CD14-positive monocyte (primary cell): Measurements from ENCODE around the gene PIK3AP1. TPM values are rescaled to one million over a fixed set of nuclear protein-coding genes. Genes with fewer than 3 reads are reported as not detected.
A peak's percentile ranks its signal among the peaks of the same experiment; 100 is the strongest.

ENCODE experiments used
- DNase-seq, 3 donors: peaks; one replicate each; pipeline ENCODE4 v3.0.0-alpha.2; 2011 to 2022
- H2AFZ ChIP-seq: 2 replicates; pipeline ENCODE4 v1.6.0; 2012; ENCODE audit warnings: mild to moderate bottlenecking, low read depth, low read length, inconsistent platforms; ENCODE audit not compliant: insufficient read depth, poor library complexity, severe bottlenecking
- H3K27ac ChIP-seq, 2 donors: 1 replicate in 1 of 2; 2 replicates in 1 of 2; pipeline ENCODE4 v1.5.1; 2012 to 2013; ENCODE audit warnings: low read length in 2 of 2, control low read depth in 1 of 2, inconsistent platforms in 1 of 2, low read depth in 1 of 2, mild to moderate bottlenecking in 1 of 2
- H3K27me3 ChIP-seq, 2 donors: one replicate each; pipeline versions ENCODE4 v1.6.0 to v1.6.1; 2011 to 2013; ENCODE audit warnings: low read length in 2 of 2; ENCODE audit not compliant: control insufficient read depth in 2 of 2, insufficient read depth in 2 of 2
- H3K36me3 ChIP-seq, 2 donors: replicated peaks in 1 of 2; 1 replicate in 1 of 2; 2 replicates in 1 of 2; pipeline versions ENCODE4 v1.5.1 to v1.6.1; 2012 to 2013; ENCODE audit warnings: low read length in 2 of 2, control low read depth in 1 of 2, inconsistent platforms in 1 of 2, mild to moderate bottlenecking in 1 of 2; ENCODE audit not compliant: insufficient read depth in 2 of 2, control insufficient read depth in 1 of 2
- H3K4me1 ChIP-seq, 2 donors: 1 replicate in 1 of 2; 2 replicates in 1 of 2; pipeline versions ENCODE4 v1.5.1 to v1.6.1; 2012 to 2013; ENCODE audit warnings: low read length in 2 of 2, control low read depth in 1 of 2, inconsistent platforms in 1 of 2, mild to moderate bottlenecking in 1 of 2, moderate library complexity in 1 of 2; ENCODE audit not compliant: insufficient read depth in 2 of 2, control insufficient read depth in 1 of 2
- H3K4me2 ChIP-seq: replicated peaks from 2 replicates; pipeline ENCODE3; 2012; ENCODE audit warnings: low read length, moderate library complexity, mild to moderate bottlenecking; ENCODE audit not compliant: poor library complexity, severe bottlenecking; ENCODE audit errors: extremely low read depth
- H3K4me3 ChIP-seq, 3 experiments: fragments of 200-600 bp in 1 of 3; sonication (generic) in 1 of 3; replicated peaks in 1 of 3; 1 replicate in 2 of 3; 2 replicates in 1 of 3; pipeline ENCODE4 v1.5.1; 2011 to 2013; ENCODE audit warnings: low read length in 3 of 3, mild to moderate bottlenecking in 3 of 3, control low read depth in 2 of 3, low read depth in 2 of 3, inconsistent platforms in 1 of 3, moderate library complexity in 1 of 3
- H3K79me2 ChIP-seq: 2 replicates; pipeline ENCODE4 v1.6.0; 2012; ENCODE audit warnings: mild to moderate bottlenecking, control low read depth, inconsistent platforms, low read length, moderate library complexity; ENCODE audit not compliant: insufficient read depth
- H3K9ac ChIP-seq: 2 replicates; pipeline ENCODE4 v1.6.0; 2017; ENCODE audit warnings: low read length, mild to moderate bottlenecking; ENCODE audit not compliant: insufficient read depth, poor library complexity, severe bottlenecking
- H3K9me3 ChIP-seq, 2 donors: replicated peaks in 1 of 2; 1 replicate in 1 of 2; 2 replicates in 1 of 2; pipeline versions ENCODE4 v1.5.1 to v1.6.1; 2012 to 2013; ENCODE audit warnings: low read length in 2 of 2, control low read depth in 1 of 2; ENCODE audit not compliant: control insufficient read depth in 1 of 2, insufficient read depth in 1 of 2
- H4K20me1 ChIP-seq: 2 replicates; pipeline ENCODE4 v1.6.0; 2012; ENCODE audit warnings: mild to moderate bottlenecking, low read length, control low read depth, moderate library complexity; ENCODE audit not compliant: insufficient read depth
- H3K27ac Mint-ChIP-seq, 7 donors: one replicate each; pipeline ENCODE4 v1.8.0; 2020; ENCODE audit warnings: mild to moderate bottlenecking in 7 of 7, mixed read lengths in 7 of 7, moderate library complexity in 6 of 7, inconsistent platforms in 2 of 7
- H3K27me3 Mint-ChIP-seq, 3 donors: one replicate each; pipeline ENCODE4 v1.8.0; 2021 to 2022; ENCODE audit warnings: low read depth in 3 of 3, mild to moderate bottlenecking in 3 of 3, mixed read lengths in 3 of 3, moderate library complexity in 3 of 3, inconsistent platforms in 1 of 3
- H3K36me3 Mint-ChIP-seq, 2 donors: one replicate each; pipeline ENCODE4 v1.8.0; 2020; ENCODE audit warnings: mixed read lengths in 2 of 2, inconsistent platforms in 1 of 2, mild to moderate bottlenecking in 1 of 2
- H3K4me1 Mint-ChIP-seq: one replicate; pipeline ENCODE4 v1.8.0; 2020; ENCODE audit warnings: mild to moderate bottlenecking, mixed read lengths
- H3K4me3 Mint-ChIP-seq, 2 donors: one replicate each; pipeline ENCODE4 v1.8.0; 2020; ENCODE audit warnings: mild to moderate bottlenecking in 2 of 2, mixed read lengths in 2 of 2, moderate library complexity in 1 of 2
- H3K9me3 Mint-ChIP-seq, 7 donors: one replicate each; pipeline ENCODE4 v1.8.0; 2020 to 2022; ENCODE audit warnings: mixed read lengths in 7 of 7, mild to moderate bottlenecking in 6 of 7, moderate library complexity in 6 of 7, inconsistent platforms in 2 of 7
- CTCF ChIP-seq: fragments of 200-600 bp; IDR thresholded peaks from one replicate; pipeline ENCODE4 v1.8.0; 2022; ENCODE audit warnings: antibody characterized with exemption, mild to moderate bottlenecking
- WGBS: methylation state at CpG from one replicate; pipeline ENCODE4 v1.1.5; 2013; ENCODE audit warnings: missing lambda C conversion rate; ENCODE audit not compliant: insufficient coverage; 5-methylcytosine and 5-hydroxymethylcytosine counted together
- intact Hi-C, 2 donors: fragments of 100-400 bp; cut with micrococcal nuclease; formaldehyde crosslinking; loops; one replicate each; pipeline versions ENCODE4 v1.15.0 to v1.15.1; 2023
- polyA plus RNA-seq, 3 donors: library from polyadenylated mRNA; depleted of rRNA in 1 of 3; unstranded in 2 of 3; stranded (reverse) in 1 of 3; fragments of 300-500 nt in 2 of 3; fragments of >200 nt in 1 of 3; fragmentation: Illumina TruSeq in 2 of 3; gene quantifications; 1 replicate in 2 of 3; 2 replicates in 1 of 3; pipeline ENCODE4 v1.2.3, GENCODE V29; 2012 to 2021

PIK3AP1 gene
- polyA plus RNA-seq, 3 donors: 95.5 to 157 (median 112) TPM

DNA sequence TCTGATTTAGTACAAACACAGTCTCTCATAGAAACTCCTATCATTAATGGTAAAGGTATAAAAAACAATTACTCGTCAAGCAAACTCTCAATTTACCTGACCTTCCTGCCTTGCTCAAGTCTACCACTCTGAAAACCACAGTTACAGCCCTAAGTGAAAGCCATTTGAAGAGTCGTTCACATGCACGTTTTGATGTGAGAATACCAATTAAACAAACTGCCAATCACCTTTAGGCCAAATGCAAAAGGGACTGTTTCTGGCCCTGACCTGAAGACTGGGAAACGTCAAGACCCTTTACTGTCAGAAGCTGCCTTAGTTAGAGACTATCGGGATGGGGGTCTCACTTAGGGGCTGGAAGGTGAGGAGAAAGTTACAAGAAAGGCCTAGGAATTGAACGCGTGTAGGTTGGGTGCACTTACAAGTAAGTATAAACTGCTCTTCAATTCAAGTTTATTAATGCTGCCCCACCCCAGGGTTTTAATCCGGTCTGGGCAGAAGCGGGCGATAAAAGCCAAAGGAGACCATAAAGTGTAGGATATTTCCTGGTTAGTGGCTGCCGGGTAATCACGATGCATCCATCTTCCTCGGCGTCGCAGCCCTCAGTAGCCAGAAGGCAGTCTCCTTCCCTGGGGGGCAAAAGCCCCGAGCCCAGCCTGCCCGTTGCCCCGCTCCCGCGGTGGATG, 134.4 kb downstream of the PIK3AP1 start:
- Histone ChIP-seq H3K27me3 (no peaks in the 10 kb centered on the region), H3K27ac (peak overlapping the region; percentile 91 to 99), H3K9me3 (no peaks in the 10 kb centered on the region), H2AFZ (peak overlapping the region; percentile 56), H3K4me2 (peak overlapping the region; percentile 80), H3K4me1 (peaks cover 32 to 44% of the 10 kb centered on the region in 2 donors), H3K4me3 (peak overlapping the region; percentile 90 to 98 (median 94)), H3K79me2 (peaks cover 58% of the 10 kb centered on the region), H3K9ac (peak overlapping the region; percentile 99), H4K20me1 (peaks cover 54% of the 10 kb centered on the region), H3K36me3 (no peaks in the 10 kb centered on the region)
- Mint-ChIP-seq H3K4me1 (peaks cover 40% of the 10 kb centered on the region), H3K27ac (peak overlapping the region; percentile 86 to 95 (median 90)), H3K27me3 (peaks cover 0 to 2% (median 0%) of the 10 kb centered on the region in 3 donors), H3K4me3 (peak overlapping the region; percentile 91 to 92), H3K36me3 (no peaks in the 10 kb centered on the region), H3K9me3 (peaks cover 0 to 3% (median 0%) of the 10 kb centered on the region in 7 donors)
- 0% methylated on average over 13 of the region's 20 CpGs for WGBS
- TF ChIP-seq CTCF: no peak
- intact Hi-C loops: loop anchor here in 1 of 2 donors (10.0 kb wide), 2 partner anchors 129 to 211 kb away; no protein-coding TSS in a partner anchor
- peak in 1 of 3 donors; percentile 3 for DNase-seq

DNA sequence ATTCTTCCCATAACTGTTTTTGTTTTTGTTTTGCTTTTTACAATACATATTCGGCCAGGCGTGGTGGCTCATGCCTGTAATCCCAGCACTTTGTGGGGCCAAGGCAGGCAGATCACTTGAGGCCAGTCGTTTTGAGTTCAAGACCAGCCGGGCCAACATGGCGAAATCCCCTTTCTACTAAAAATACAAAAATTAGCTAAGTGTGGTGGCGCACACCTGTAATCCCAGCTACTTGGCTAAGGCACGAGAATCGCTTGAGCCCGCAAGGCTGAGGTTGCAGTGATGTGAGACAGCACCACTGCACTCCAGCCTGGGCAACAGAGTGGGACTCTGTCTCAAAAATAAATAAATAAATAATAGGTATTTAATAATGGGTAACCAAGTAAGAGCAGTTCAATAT, 135.8 kb downstream of the PIK3AP1 start:
- 94% methylated on average over 6 of the region's 9 CpGs for whole genome bisulfite sequencing
- Histone ChIP-seq H3K79me2 (peaks cover 72% of the 10 kb centered on the region), H3K4me2 (peak overlapping the region; percentile 27), H3K4me1 (peaks cover 32 to 44% of the 10 kb centered on the region in 2 donors), H3K9ac (no peak overlapping the region), H2AFZ (no peak overlapping the region), H3K9me3 (no peaks in the 10 kb centered on the region), H3K36me3 (no peaks in the 10 kb centered on the region), H3K4me3 (no peak overlapping the region), H4K20me1 (peaks cover 68% of the 10 kb centered on the region), H3K27ac (peak overlapping the region; percentile 32 to 60), H3K27me3 (no peaks in the 10 kb centered on the region)
- Mint-ChIP-seq H3K4me1 (peaks cover 49% of the 10 kb centered on the region), H3K4me3 (peak overlapping the region; percentile 39), H3K27me3 (peaks cover 0 to 2% (median 0%) of the 10 kb centered on the region in 3 donors), H3K9me3 (peaks cover 0 to 3% (median 0%) of the 10 kb centered on the region in 7 donors), H3K27ac (peak overlapping the region in 5 of 7 donors; percentile 68 to 87 (median 80)), H3K36me3 (peaks cover 2 to 6% of the 10 kb centered on the region in 2 donors)
- intact Hi-C loops: loop anchor here in 1 of 2 donors (10.0 kb wide), 2 partner anchors 130 to 210 kb away; no protein-coding TSS in a partner anchor
- DNase-seq: no peak
- TF ChIP-seq CTCF: no peak
